Mesodermal cell (in vitro differentiated cells): ENCODE data around the gene IGFBP2.

Experiments used
- H3K27ac ChIP-seq: 2 replicates; pipeline ENCODE4 v1.7.0; 2013; ENCODE audit warnings: mild to moderate bottlenecking, low read depth, low read length, moderate library complexity; ENCODE audit not compliant: severe bottlenecking
- H3K36me3 ChIP-seq: 2 replicates; pipeline ENCODE4 v1.7.1; 2013; ENCODE audit warnings: mild to moderate bottlenecking, low read length, moderate library complexity; ENCODE audit not compliant: control insufficient read depth, insufficient read depth
- H3K4me1 ChIP-seq: one replicate; pipeline ENCODE4 v1.7.1; 2013; ENCODE audit warnings: mild to moderate bottlenecking, low read length; ENCODE audit not compliant: insufficient read depth, control insufficient read depth, poor library complexity, severe bottlenecking
- H3K4me3 ChIP-seq: 2 replicates; pipeline ENCODE4 v1.7.0; 2013; ENCODE audit warnings: low read length, control low read depth, mild to moderate bottlenecking; ENCODE audit not compliant: insufficient read depth, poor library complexity, severe bottlenecking; ENCODE audit errors: extremely low read depth
- H3K9me3 ChIP-seq: 2 replicates; pipeline ENCODE4 v1.7.1; 2013; ENCODE audit warnings: mild to moderate bottlenecking, low read length, moderate library complexity; ENCODE audit not compliant: control insufficient read depth
- WGBS, 2 experiments: methylation state at CpG; one replicate each; pipeline ENCODE4 v1.1.5; 2013; ENCODE audit warnings: missing lambda C conversion rate in 2 of 2; ENCODE audit not compliant: insufficient coverage in 2 of 2; 5-methylcytosine and 5-hydroxymethylcytosine counted together

IGFBP2 gene

GRCh38 chr2:216629784-216630183 lies 3.4 kb upstream of the IGFBP2 start:
- H3K9me3 ChIP-seq: no peaks in the 10 kb centered on the region
- no peak overlapping the region for H3K27ac ChIP-seq
- H3K36me3 ChIP-seq: no peaks in the 10 kb centered on the region
- H3K4me1 ChIP-seq: peaks cover 6% of the 10 kb centered on the region
- WGBS, 2 experiments: 88 to 100% methylated on average over 2 of the region's 4 CpGs
- H3K4me3 ChIP-seq: no peak overlapping the region

- Histone ChIP-seq H3K36me3 (peaks cover 1% of the 10 kb centered on the region), H3K9me3 (no peaks in the 10 kb centered on the region), H3K4me1 (peaks cover 15% of the 10 kb centered on the region), H3K27ac (no peak overlapping the region), H3K4me3 (peak overlapping the region; percentile 50)
- WGBS, 2 experiments: 14 to 15% methylated on average over 10 of the region's 13 CpGs
These were observed 771 bp upstream of the IGFBP2 start for GRCh38 chr2:216632346-216632951.

- Histone ChIP-seq H3K4me1 (peaks cover 20% of the 10 kb centered on the region), H3K9me3 (no peaks in the 10 kb centered on the region), H3K27ac (no peak overlapping the region), H3K4me3 (peak overlapping the region; percentile 74), H3K36me3 (peaks cover 9% of the 10 kb centered on the region)
- WGBS, 2 experiments: 0% methylated on average over 48 to 70 of the region's 71 CpGs
These were observed 573 bp downstream of the IGFBP2 start for GRCh38 chr2:216633616-216634369.

GRCh38 chr2:216634370-216635148 lies 1.3 kb downstream of the IGFBP2 start:
- peaks cover 20% of the 10 kb centered on the region for H3K4me1 ChIP-seq
- H3K4me3 ChIP-seq: peak overlapping the region; percentile 74
- peak overlapping the region; percentile 89 for H3K27ac ChIP-seq
- WGBS, 2 experiments: 3% methylated on average over 5 to 11 of the region's 23 CpGs
- H3K36me3 ChIP-seq: peaks cover 16% of the 10 kb centered on the region
- no peaks in the 10 kb centered on the region for H3K9me3 ChIP-seq

- peak overlapping the region; percentile 74 for H3K4me3 ChIP-seq
- H3K27ac ChIP-seq: peak overlapping the region; percentile 89
- WGBS, 2 experiments: 0 to 3% methylated on average over 5 to 7 of the region's 7 CpGs
- peaks cover 21% of the 10 kb centered on the region for H3K36me3 ChIP-seq
- peaks cover 20% of the 10 kb centered on the region for H3K4me1 ChIP-seq
- no peaks in the 10 kb centered on the region for H3K9me3 ChIP-seq
These were observed 2.0 kb downstream of the IGFBP2 start for GRCh38 chr2:216635171-216635570.

- Histone ChIP-seq H3K4me3 (peak overlapping the region; percentile 74), H3K27ac (peak overlapping the region; percentile 89)
These were observed 2.7 kb downstream of the IGFBP2 start for GRCh38 chr2:216635701-216636550.

GRCh38 chr2:216636551-216637450 lies 3.6 kb downstream of the IGFBP2 start:
- WGBS, 2 experiments: 16 to 26% methylated on average over 12 to 24 of the region's 29 CpGs
- Histone ChIP-seq H3K36me3 (peaks cover 34% of the 10 kb centered on the region), H3K4me3 (peak overlapping the region; percentile 74), H3K4me1 (peaks cover 20% of the 10 kb centered on the region), H3K9me3 (no peaks in the 10 kb centered on the region), H3K27ac (peak overlapping the region; percentile 89)

More at GRCh38 chr2:216635701-216636550, 2.7 kb downstream of the IGFBP2 start:
- no peaks in the 10 kb centered on the region for H3K9me3 ChIP-seq
- peaks cover 29% of the 10 kb centered on the region for H3K36me3 ChIP-seq
- 10 to 13% methylated on average over 14 to 15 of the region's 18 CpGs for WGBS, 2 experiments
- peaks cover 20% of the 10 kb centered on the region for H3K4me1 ChIP-seq

- H3K36me3 ChIP-seq: peaks cover 36% of the 10 kb centered on the region
- peaks cover 16% of the 10 kb centered on the region for H3K4me1 ChIP-seq
- 75 to 88% methylated on average over 1 of the region's 3 CpGs for WGBS, 2 experiments
- no peak overlapping the region for H3K27ac ChIP-seq
- H3K4me3 ChIP-seq: no peak overlapping the region
- no peaks in the 10 kb centered on the region for H3K9me3 ChIP-seq
These were observed 4.3 kb downstream of the IGFBP2 start for GRCh38 chr2:216637472-216637871.

GRCh38 chr2:216643986-216644659 lies 10.9 kb downstream of the IGFBP2 start:
- Histone ChIP-seq H3K9me3 (no peaks in the 10 kb centered on the region), H3K36me3 (peaks cover 53% of the 10 kb centered on the region), H3K27ac (peak overlapping the region; percentile 17), H3K4me3 (no peak overlapping the region), H3K4me1 (peaks cover 22% of the 10 kb centered on the region)
- WGBS, 2 experiments: 59 to 64% methylated on average over 2 of the region's 5 CpGs
